ENCODE data around the gene GPX2.

Gene GPX2

DNA sequence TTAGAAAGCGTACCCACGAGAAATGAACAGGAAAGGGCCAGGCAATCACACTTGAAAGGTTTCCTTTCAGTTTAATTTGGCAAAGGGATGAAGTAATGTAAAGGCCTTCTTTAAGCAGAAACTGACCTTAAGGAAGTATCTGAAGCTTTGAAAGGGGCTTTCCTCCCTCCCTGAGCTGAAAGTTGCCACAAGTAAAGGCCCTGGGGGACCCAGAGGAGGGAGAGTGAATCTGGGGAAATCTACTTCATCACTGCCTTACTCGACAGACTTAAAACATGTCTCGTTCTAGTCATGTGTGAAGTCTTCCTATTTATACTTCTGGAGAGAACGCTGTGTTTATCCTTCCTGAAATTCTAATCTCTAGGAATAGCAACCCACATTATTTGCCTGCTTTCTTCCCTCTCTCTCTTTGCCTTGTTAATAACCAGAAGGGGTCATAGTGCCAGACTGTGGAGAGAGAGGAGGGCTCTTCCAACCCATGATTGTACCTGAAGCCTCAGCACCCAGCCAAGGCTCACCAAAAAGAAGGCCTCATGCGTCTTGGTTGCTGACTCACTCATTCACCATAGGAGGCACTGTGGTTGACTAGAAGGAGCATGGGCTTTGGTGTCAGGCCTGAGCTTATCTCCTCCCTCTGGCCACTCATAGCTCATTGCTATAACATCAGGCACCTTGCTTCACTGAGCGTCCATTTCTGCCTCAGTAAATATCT is 10.2 kb upstream of the GPX2 start:
- Histone ChIP-seq H2AFZ (ENCODE audit: low read length) (no peak overlapping the region), H3K9me2 (ENCODE audit: low read depth, low read length) (no peaks in the 10 kb centered on the region), H3K9ac (ENCODE audit: low read length) (no peak overlapping the region), H3K4me1 (ENCODE audit: insufficient read depth, low read length, severe bottlenecking) (no peaks in the 10 kb centered on the region), H3K4me3 (ENCODE audit: low read depth, low read length, poor library complexity, severe bottlenecking) (no peak overlapping the region), H3F3A (ENCODE audit: insufficient read depth, low read length) (no peaks in the 10 kb centered on the region), H3K4me2 (ENCODE audit: low read length) (no peak overlapping the region), H3K27ac (ENCODE audit: low read depth, low read length, poor library complexity, severe bottlenecking) (no peak overlapping the region), H3K9me3 (ENCODE audit: low read length) (no peaks in the 10 kb centered on the region), H3K36me3 (ENCODE audit: insufficient read depth, low read length) (no peaks in the 10 kb centered on the region), H4K20me1 (ENCODE audit: insufficient read depth, low read length) (no peaks in the 10 kb centered on the region), H3K79me2 (ENCODE audit: insufficient read depth, low read length) (no peaks in the 10 kb centered on the region), H3K27me3 (ENCODE audit: insufficient read depth, low read length) (no peaks in the 10 kb centered on the region)
- TF ChIP-seq EZH2 (IDR thresholded peaks at IDR 0.05; ENCODE audit: borderline replicate concordance, low read length) = no peak
- TF ChIP-seq, protein P1, sequence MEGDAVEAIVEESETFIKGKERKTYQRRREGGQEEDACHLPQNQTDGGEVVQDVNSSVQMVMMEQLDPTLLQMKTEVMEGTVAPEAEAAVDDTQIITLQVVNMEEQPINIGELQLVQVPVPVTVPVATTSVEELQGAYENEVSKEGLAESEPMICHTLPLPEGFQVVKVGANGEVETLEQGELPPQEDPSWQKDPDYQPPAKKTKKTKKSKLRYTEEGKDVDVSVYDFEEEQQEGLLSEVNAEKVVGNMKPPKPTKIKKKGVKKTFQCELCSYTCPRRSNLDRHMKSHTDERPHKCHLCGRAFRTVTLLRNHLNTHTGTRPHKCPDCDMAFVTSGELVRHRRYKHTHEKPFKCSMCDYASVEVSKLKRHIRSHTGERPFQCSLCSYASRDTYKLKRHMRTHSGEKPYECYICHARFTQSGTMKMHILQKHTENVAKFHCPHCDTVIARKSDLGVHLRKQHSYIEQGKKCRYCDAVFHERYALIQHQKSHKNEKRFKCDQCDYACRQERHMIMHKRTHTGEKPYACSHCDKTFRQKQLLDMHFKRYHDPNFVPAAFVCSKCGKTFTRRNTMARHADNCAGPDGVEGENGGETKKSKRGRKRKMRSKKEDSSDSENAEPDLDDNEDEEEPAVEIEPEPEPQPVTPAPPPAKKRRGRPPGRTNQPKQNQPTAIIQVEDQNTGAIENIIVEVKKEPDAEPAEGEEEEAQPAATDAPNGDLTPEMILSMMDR (IDR thresholded peaks at IDR 0.05; ENCODE audit: low read length) = peak; percentile 49

DNA sequence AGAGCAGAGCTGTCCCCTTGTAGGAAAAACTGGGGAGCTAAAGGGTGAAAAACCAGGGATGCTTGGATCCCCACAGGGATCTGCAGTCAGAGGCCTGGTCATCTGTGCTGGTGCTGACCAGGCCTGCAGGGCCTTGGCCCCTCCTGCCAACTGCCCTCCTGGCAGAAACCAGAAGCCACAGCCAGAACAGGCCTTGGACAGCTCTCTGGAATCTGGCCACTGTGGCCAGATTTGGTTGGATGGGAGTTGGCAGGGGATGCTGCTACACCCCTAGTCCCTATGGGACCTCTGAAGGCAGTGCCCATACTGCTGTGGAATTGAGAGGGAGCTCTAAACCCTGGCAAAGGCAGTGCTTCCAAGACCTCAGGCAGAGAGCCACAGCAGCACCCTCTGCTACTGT is 9.2 kb upstream of the GPX2 start:
- Histone ChIP-seq H2AFZ (ENCODE audit: low read length) (no peak overlapping the region), H3K4me1 (ENCODE audit: insufficient read depth, low read length, severe bottlenecking) (no peaks in the 10 kb centered on the region), H3K9ac (ENCODE audit: low read length) (no peak overlapping the region), H3K4me3 (ENCODE audit: low read depth, low read length, poor library complexity, severe bottlenecking) (no peak overlapping the region), H3K27ac (ENCODE audit: low read depth, low read length, poor library complexity, severe bottlenecking) (no peak overlapping the region), H3F3A (ENCODE audit: insufficient read depth, low read length) (no peaks in the 10 kb centered on the region), H3K36me3 (ENCODE audit: insufficient read depth, low read length) (no peaks in the 10 kb centered on the region), H3K27me3 (ENCODE audit: insufficient read depth, low read length) (no peaks in the 10 kb centered on the region), H4K20me1 (ENCODE audit: insufficient read depth, low read length) (no peaks in the 10 kb centered on the region), H3K79me2 (ENCODE audit: insufficient read depth, low read length) (no peaks in the 10 kb centered on the region), H3K9me2 (ENCODE audit: low read depth, low read length) (no peaks in the 10 kb centered on the region), H3K4me2 (ENCODE audit: low read length) (no peak overlapping the region), H3K9me3 (ENCODE audit: low read length) (no peaks in the 10 kb centered on the region)
- TF ChIP-seq, protein P1 (IDR thresholded peaks at IDR 0.05; ENCODE audit: low read length) = no peak
- no peak for TF ChIP-seq EZH2 (IDR thresholded peaks at IDR 0.05; ENCODE audit: borderline replicate concordance, low read length)

DNA sequence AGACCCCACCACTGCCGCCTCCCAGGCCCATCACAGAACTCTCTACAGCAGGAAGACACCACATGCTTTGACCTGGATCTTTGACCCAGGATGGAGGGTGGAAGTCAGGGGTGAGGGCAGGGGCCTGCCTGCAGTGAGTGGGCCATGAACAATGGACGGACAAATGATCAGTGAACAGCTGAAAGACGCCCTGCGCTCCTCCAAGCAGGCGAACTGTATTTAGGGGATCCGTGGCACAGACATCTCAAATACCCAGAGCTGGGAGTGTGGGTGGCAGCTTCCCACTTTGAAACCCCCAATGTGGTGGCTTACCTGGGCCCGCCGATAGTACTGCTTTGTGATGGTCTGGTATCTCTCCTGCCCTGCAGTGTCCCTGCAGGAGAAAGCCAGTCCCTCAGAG is 8.7 kb upstream of the GPX2 start:
- H3K4me2 ChIP-seq (ENCODE audit: low read length) = no peak overlapping the region
- H3K4me3 ChIP-seq (ENCODE audit: low read depth, low read length, poor library complexity, severe bottlenecking) = no peak overlapping the region
- no peaks in the 10 kb centered on the region for H3F3A ChIP-seq (ENCODE audit: insufficient read depth, low read length)
- H3K79me2 ChIP-seq (ENCODE audit: insufficient read depth, low read length) = no peaks in the 10 kb centered on the region
- no peaks in the 10 kb centered on the region for H3K27me3 ChIP-seq (ENCODE audit: insufficient read depth, low read length)
- H3K27ac ChIP-seq (ENCODE audit: low read depth, low read length, poor library complexity, severe bottlenecking) = no peak overlapping the region
- no peaks in the 10 kb centered on the region for H3K9me3 ChIP-seq (ENCODE audit: low read length)
- H3K4me1 ChIP-seq (ENCODE audit: insufficient read depth, low read length, severe bottlenecking) = no peaks in the 10 kb centered on the region
- H2AFZ ChIP-seq (ENCODE audit: low read length) = no peak overlapping the region
- H4K20me1 ChIP-seq (ENCODE audit: insufficient read depth, low read length) = no peaks in the 10 kb centered on the region
- H3K9me2 ChIP-seq (ENCODE audit: low read depth, low read length) = no peaks in the 10 kb centered on the region
- TF ChIP-seq, protein P1 (IDR thresholded peaks at IDR 0.05; ENCODE audit: low read length) = no peak
- TF ChIP-seq EZH2 (IDR thresholded peaks at IDR 0.05; ENCODE audit: borderline replicate concordance, low read length) = no peak
- H3K9ac ChIP-seq (ENCODE audit: low read length) = no peak overlapping the region
- H3K36me3 ChIP-seq (ENCODE audit: insufficient read depth, low read length) = no peaks in the 10 kb centered on the region

Data from OCI-LY1 (cell line).